OCI-LY7 (cell line): ENCODE data around the gene RBP3. TPM values are rescaled to one million over a fixed set of nuclear protein-coding genes. Genes with fewer than 3 reads are reported as not detected.

Experiments used
- BruUV-seq: library from RNA; stranded (reverse); fragments of 400-500 nt; replicated peaks from 2 replicates; lab custom pipeline; 2021; lab: Mats Ljungman, UMichigan
- CTCF ChIA-PET: fragments of 300-600 bp; sonication (Branson Sonifier 250); formaldehyde crosslinking; loops from one replicate; lab custom pipeline; 2022; ENCODE audit warnings: antibody characterized with exemption; ENCODE audit not compliant: unreplicated experiment; lab: Charles Lee
- POLR2A ChIA-PET: fragments of 300-600 bp; sonication (Branson Sonifier 250); formaldehyde crosslinking; loops from one replicate; lab custom pipeline; 2022; ENCODE audit warnings: antibody characterized with exemption; lab: Charles Lee
- DNase-seq: peaks from one replicate; pipeline ENCODE4 v3.0.0-alpha.2; 2015; ENCODE audit warnings: low spot score
- H2AFZ ChIP-seq: fragments of 200-600 bp; sonication (generic), shearing (Covaris generic); 2 replicates; pipeline ENCODE4 v1.6.1; 2014; ENCODE audit warnings: mild to moderate bottlenecking, antibody characterized with exemption, low read length, moderate library complexity
- H3K27ac ChIP-seq: fragments of 200-600 bp; sonication (generic); 2 replicates; pipeline ENCODE4 v1.5.1; 2014; ENCODE audit warnings: mixed run types, low read depth, mild to moderate bottlenecking, moderate library complexity, low read length, inconsistent platforms; ENCODE audit not compliant: poor library complexity, severe bottlenecking
- H3K36me3 ChIP-seq: fragments of 200-600 bp; sonication (generic); 2 replicates; pipeline ENCODE4 v1.6.1; 2014; ENCODE audit warnings: mild to moderate bottlenecking, antibody characterized with exemption, low read length, moderate library complexity, mixed read lengths; ENCODE audit not compliant: insufficient read depth
- H3K4me1 ChIP-seq: fragments of 200-600 bp; sonication (generic); 2 replicates; pipeline ENCODE4 v1.5.1; 2014; ENCODE audit warnings: mild to moderate bottlenecking, low read length; ENCODE audit not compliant: insufficient read depth, poor library complexity, severe bottlenecking
- H3K4me2 ChIP-seq: fragments of 200-600 bp; sonication (generic); 2 replicates; pipeline ENCODE4 v1.6.1; 2014; ENCODE audit warnings: mild to moderate bottlenecking, low read length
- H3K4me3 ChIP-seq: fragments of 200-600 bp; sonication (generic); 2 replicates; pipeline ENCODE4 v1.5.1; 2014; ENCODE audit warnings: mild to moderate bottlenecking, low read depth, low read length; ENCODE audit not compliant: poor library complexity, severe bottlenecking
- H3K79me2 ChIP-seq: fragments of 200-600 bp; sonication (generic); 2 replicates; pipeline ENCODE4 v1.6.1; 2016; ENCODE audit warnings: low read depth, mild to moderate bottlenecking, low read length, moderate library complexity, mixed read lengths; ENCODE audit not compliant: insufficient read depth
- H3K9me2 ChIP-seq: fragments of 200-600 bp; sonication (generic); 2 replicates; pipeline ENCODE4 v1.6.1; 2016; ENCODE audit warnings: mild to moderate bottlenecking, low read length, mixed read lengths; ENCODE audit not compliant: insufficient read depth
- H3K9me3 ChIP-seq: fragments of 200-600 bp; sonication (generic); 2 replicates; pipeline ENCODE4 v1.6.1; 2014; ENCODE audit warnings: mild to moderate bottlenecking, mixed run types, low read length, mixed read lengths
- H4K20me1 ChIP-seq: fragments of 200-600 bp; sonication (generic); 2 replicates; pipeline ENCODE4 v1.6.1; 2014; ENCODE audit warnings: mild to moderate bottlenecking, antibody characterized with exemption, low read length, moderate library complexity, mixed read lengths; ENCODE audit not compliant: insufficient read depth
- CTCF ChIP-seq: fragments of 200-600 bp; sonication (generic); conservative IDR thresholded peaks from 2 replicates; pipeline ENCODE4 v1.5.1; 2014; ENCODE audit warnings: mild to moderate bottlenecking, antibody characterized with exemption, low read length, moderate library complexity, mixed read lengths
- EZH2phosphoT487 ChIP-seq: fragments of 200-600 bp; sonication (generic); IDR thresholded peaks from 2 replicates; pipeline ENCODE4 v1.6.1; 2018; ENCODE audit warnings: low read depth, borderline replicate concordance, mild to moderate bottlenecking, mixed run types, antibody characterized with exemption, low read length, moderate library complexity, mixed read lengths
- intact Hi-C: fragments of 100-400 bp; cut with micrococcal nuclease; formaldehyde crosslinking; loops from one replicate; pipeline ENCODE4 v1.10.0; 2022; ENCODE audit not compliant: unreplicated experiment
- total RNA-seq, 2 experiments: library from RNA; depleted of rRNA in 1 of 2; stranded (reverse); fragments of >200 nt in 1 of 2; shearing (Covaris generic) in 1 of 2; gene quantifications; 2 replicates each; pipeline ENCODE4 v1.2.3, GENCODE V29; 2014 to 2022

RBP3 gene
- total RNA-seq, 2 experiments from 2014 or later: not detected

GRCh38 chr10:47339186-47339735, 8.9 kb upstream of the RBP3 start:
- TF ChIP-seq CTCF (no peak), EZH2phosphoT487 (no peak)
- no peaks in the 10 kb centered on the region for H3K4me1 ChIP-seq
- H3K4me3 ChIP-seq: no peak overlapping the region
- no peaks in the 10 kb centered on the region for H3K79me2 ChIP-seq
- H3K36me3 ChIP-seq: no peaks in the 10 kb centered on the region
- BruUV-seq: no TSS peak
- no peaks in the 10 kb centered on the region for H3K9me3 ChIP-seq
- H4K20me1 ChIP-seq: no peaks in the 10 kb centered on the region
- no peak for DNase-seq
- intact Hi-C loops: no loop called here
- H3K9me2 ChIP-seq: no peaks in the 10 kb centered on the region
- H3K27ac ChIP-seq: no peak overlapping the region
- H3K4me2 ChIP-seq: no peak overlapping the region
- ChIA-PET CTCF (no interaction called here), POLR2A (no interaction called here)
- H2AFZ ChIP-seq: no peak overlapping the region

GRCh38 chr10:47339759-47340607, 8.2 kb upstream of the RBP3 start:
- Histone ChIP-seq H3K4me1 (no peaks in the 10 kb centered on the region), H3K79me2 (no peaks in the 10 kb centered on the region), H3K9me2 (no peaks in the 10 kb centered on the region), H4K20me1 (no peaks in the 10 kb centered on the region), H2AFZ (no peak overlapping the region), H3K27ac (no peak overlapping the region), H3K9me3 (no peaks in the 10 kb centered on the region), H3K4me3 (no peak overlapping the region), H3K4me2 (no peak overlapping the region), H3K36me3 (no peaks in the 10 kb centered on the region)
- intact Hi-C loops: loop anchor here (1.0 kb wide), 1 partner anchor 316 kb away; no protein-coding TSS in a partner anchor
- TF ChIP-seq CTCF (no peak), EZH2phosphoT487 (no peak)
- BruUV-seq: no TSS peak
- CTCF ChIA-PET: no interaction called here
- no peak for DNase-seq
- POLR2A ChIA-PET: no interaction called here
